Uterus (tissue), 4 donors: ENCODE data around the gene ACAD11. TPM values are rescaled to one million over a fixed set of nuclear protein-coding genes. Genes with fewer than 3 reads are reported as not detected.

Source experiments
- DNase-seq, 2 donors: peaks; one replicate each; pipeline ENCODE4 v3.0.0-alpha.2; 2019 to 2020
- H3K27ac ChIP-seq, 2 donors: fragments of 200-600 bp; sonication (generic); 1 replicate in 1 of 2; 2 replicates in 1 of 2; pipeline ENCODE4 v1.5.1; 2016 to 2018
- H3K27me3 ChIP-seq, 2 donors: fragments of 200-600 bp; sonication (generic); one replicate each; pipeline ENCODE4 v1.5.1; 2018 to 2019; ENCODE audit warnings: control low read depth in 1 of 2
- H3K36me3 ChIP-seq, 2 donors: fragments of 200-600 bp; sonication (generic); one replicate each; pipeline ENCODE4 v1.5.1; 2019; ENCODE audit warnings: control low read depth in 1 of 2
- H3K4me1 ChIP-seq, 2 donors: fragments of 200-600 bp; sonication (generic); one replicate each; pipeline ENCODE4 v1.5.1; 2018 to 2019; ENCODE audit warnings: control low read depth in 1 of 2
- H3K4me3 ChIP-seq, 2 donors: fragments of 200-600 bp; sonication (generic); 1 replicate in 1 of 2; 2 replicates in 1 of 2; pipeline ENCODE4 v1.5.1; 2018 to 2019; ENCODE audit warnings: mild to moderate bottlenecking in 1 of 2
- H3K9me3 ChIP-seq, 2 donors: fragments of 200-600 bp; sonication (generic); one replicate each; pipeline ENCODE4 v1.5.1; 2019; ENCODE audit warnings: control low read depth in 1 of 2
- CTCF ChIP-seq, 4 experiments: fragments of 200-600 bp in 2 of 4; fragments of 450-650 bp in 2 of 4; sonication (generic) in 2 of 4; IDR thresholded peaks; one replicate each; pipeline ENCODE4 v1.5.1; 2016 to 2019; ENCODE audit warnings: antibody characterized with exemption in 4 of 4, mild to moderate bottlenecking in 2 of 4, moderate library complexity in 1 of 4
- POLR2A ChIP-seq, 2 donors: fragments of 450-650 bp; IDR thresholded peaks; one replicate each; pipeline ENCODE4 v1.6.1; 2016; ENCODE audit warnings: antibody characterized with exemption in 2 of 2, mild to moderate bottlenecking in 1 of 2, moderate library complexity in 1 of 2
- intact Hi-C: fragments of 100-400 bp; cut with DNase I; formaldehyde crosslinking; loops from one replicate; pipeline ENCODE4 v1.15.1; 2023; ENCODE audit warnings: low total_unique reads
- total RNA-seq, 4 donors: library from RNA; depleted of rRNA in 3 of 4; stranded (reverse); fragments of >200 nt in 3 of 4; gene quantifications; one replicate each; pipeline versions ENCODE4 v1.1.0 to v1.2.4, GENCODE V29; 2014 to 2023
- donor health status: DM: yes; HTN: yes; CAD: no.

The ACAD11 gene
- total RNA-seq, 4 donors from 2014 or later = 24.7 to 115 (median 47.0) TPM

- no peaks in the 10 kb centered on the region for H3K36me3 ChIP-seq
Measured at GRCh38 chr3:132519914-132520313, 139.7 kb downstream of the ACAD11 start.

GRCh38 chr3:132517311-132517710 is 142.3 kb downstream of the ACAD11 start:
- Histone ChIP-seq H3K27ac (no peak overlapping the region), H3K4me1 (no peaks in the 10 kb centered on the region), H3K36me3 (no peaks in the 10 kb centered on the region), H3K4me3 (no peak overlapping the region), H3K9me3 (no peaks in the 10 kb centered on the region), H3K27me3 (no peaks in the 10 kb centered on the region)
- intact Hi-C loops = no loop called here
- TF ChIP-seq POLR2A (IDR thresholded peaks at IDR 0.05) (no peak), CTCF (IDR thresholded peaks at IDR 0.05) (no peak)
- DNase-seq = no peak

More at GRCh38 chr3:132519914-132520313, 139.7 kb downstream of the ACAD11 start:
- H3K27me3 ChIP-seq = no peaks in the 10 kb centered on the region
- intact Hi-C loops = no loop called here
- H3K4me3 ChIP-seq = no peak overlapping the region
- H3K27ac ChIP-seq = no peak overlapping the region
- no peak for DNase-seq
- no peaks in the 10 kb centered on the region for H3K9me3 ChIP-seq
- H3K4me1 ChIP-seq = no peaks in the 10 kb centered on the region
- TF ChIP-seq CTCF (IDR thresholded peaks at IDR 0.05) (no peak), POLR2A (IDR thresholded peaks at IDR 0.05) (no peak)

GRCh38 chr3:132513057-132513456 is 146.6 kb downstream of the ACAD11 start:
- no peaks in the 10 kb centered on the region for H3K4me1 ChIP-seq
- no peaks in the 10 kb centered on the region for H3K9me3 ChIP-seq
- no peak for TF ChIP-seq POLR2A (IDR thresholded peaks at IDR 0.05)
- intact Hi-C loops = no loop called here
- no peaks in the 10 kb centered on the region for H3K36me3 ChIP-seq
- H3K27ac ChIP-seq = no peak overlapping the region
- no peak for DNase-seq
- no peak overlapping the region for H3K4me3 ChIP-seq
- H3K27me3 ChIP-seq = no peaks in the 10 kb centered on the region

GRCh38 chr3:132509506-132509905 is 150.1 kb downstream of the ACAD11 start:
- Histone ChIP-seq H3K27me3 (no peaks in the 10 kb centered on the region), H3K9me3 (no peaks in the 10 kb centered on the region), H3K36me3 (no peaks in the 10 kb centered on the region), H3K27ac (no peak overlapping the region), H3K4me1 (no peaks in the 10 kb centered on the region), H3K4me3 (no peak overlapping the region)
- intact Hi-C loops = no loop called here
- no peak for DNase-seq
- TF ChIP-seq CTCF (IDR thresholded peaks at IDR 0.05) (no peak), POLR2A (IDR thresholded peaks at IDR 0.05) (no peak)

GRCh38 chr3:132509096-132509495 is 150.5 kb downstream of the ACAD11 start:
- H3K36me3 ChIP-seq = no peaks in the 10 kb centered on the region
- no peak overlapping the region for H3K27ac ChIP-seq
- intact Hi-C loops = no loop called here

More at GRCh38 chr3:132509096-132509495, 150.5 kb downstream of the ACAD11 start:
- H3K27me3 ChIP-seq = no peaks in the 10 kb centered on the region
- TF ChIP-seq CTCF (IDR thresholded peaks at IDR 0.05) (no peak), POLR2A (IDR thresholded peaks at IDR 0.05) (no peak)
- no peak for DNase-seq
- no peaks in the 10 kb centered on the region for H3K4me1 ChIP-seq
- H3K4me3 ChIP-seq = no peak overlapping the region
- no peaks in the 10 kb centered on the region for H3K9me3 ChIP-seq

Other genes with a start within 250 kb of the ACAD11 start
- 10 to 100 TPM; 21.2 to 86.9 (median 54.6) TPM for gene DNAJC13, start 242.3 kb downstream of the ACAD11 start, total RNA-seq
- gene ACKR4, start 62.5 kb downstream of the ACAD11 start, total RNA-seq = 1 to 10 TPM; 2.0 to 4.7 (median 4.4) TPM
- gene UBA5, start 520 bp upstream of the ACAD11 start, total RNA-seq = 10 to 100 TPM; 12.6 to 67.2 (median 39.6) TPM
- 100 to 1,000 TPM in 1 of 4 donors, 10 to 100 TPM in 3; 50.3 to 111 (median 57.8) TPM for gene NPHP3, start 62.6 kb upstream of the ACAD11 start, total RNA-seq